Sigmoid colon (tissue), 7 donors: ENCODE results near the gene ZNF646. TPM values are rescaled to one million over a fixed set of nuclear protein-coding genes. Genes with fewer than 3 reads are reported as not detected.

Experiments used
- DNase-seq: peaks from one replicate; pipeline ENCODE4 v3.0.0-alpha.2; 2019
- H3K27ac ChIP-seq, 4 donors: fragments of 200-600 bp; sonication (generic); one replicate each; pipeline ENCODE4 v1.5.1; 2016 to 2019; ENCODE audit warnings: mild to moderate bottlenecking in 1 of 4
- H3K27me3 ChIP-seq, 3 donors: fragments of 200-600 bp; sonication (generic); one replicate each; pipeline ENCODE4 v1.5.1; 2019; ENCODE audit warnings: mild to moderate bottlenecking in 1 of 3
- H3K36me3 ChIP-seq, 4 donors: fragments of 200-600 bp; sonication (generic); one replicate each; pipeline ENCODE4 v1.5.1; 2016 to 2019
- H3K4me1 ChIP-seq, 4 donors: fragments of 200-600 bp; sonication (generic); one replicate each; pipeline ENCODE4 v1.5.1; 2017 to 2019
- H3K4me3 ChIP-seq, 4 donors: fragments of 200-600 bp; sonication (generic); one replicate each; pipeline ENCODE4 v1.5.1; 2017 to 2019; ENCODE audit warnings: mild to moderate bottlenecking in 2 of 4, moderate library complexity in 1 of 4
- H3K9me3 ChIP-seq, 4 donors: fragments of 200-600 bp in 3 of 4; sonication (generic) in 3 of 4; one replicate each; pipeline versions ENCODE4 v1.5.1 to v1.6.1; 2013 to 2019
- EP300 ChIP-seq, 4 donors: sonication (generic); formaldehyde crosslinking; IDR thresholded peaks; one replicate each; pipeline ENCODE4 v1.6.1; 2017; ENCODE audit warnings: antibody characterized with exemption in 4 of 4
- POLR2A ChIP-seq, 2 donors: fragments of 450-650 bp; IDR thresholded peaks; one replicate each; pipeline ENCODE4 v1.6.1; 2016; ENCODE audit warnings: antibody characterized with exemption in 2 of 2, mild to moderate bottlenecking in 2 of 2, moderate library complexity in 2 of 2
- POLR2AphosphoS5 ChIP-seq, 4 donors: sonication (generic); formaldehyde crosslinking; IDR thresholded peaks; one replicate each; pipeline ENCODE4 v1.6.1; 2017; ENCODE audit warnings: antibody characterized with exemption in 4 of 4
- WGBS, 2 donors: extraction: QIAGEN DNeasy Blood & Tissue Kit; methylation state at CpG; one replicate each; pipeline ENCODE4 v1.1.7; 2013; 5-methylcytosine and 5-hydroxymethylcytosine counted together
- intact Hi-C: fragments of 100-400 bp; cut with DNase I; formaldehyde crosslinking; loops from one replicate; pipeline ENCODE4 v1.15.1; 2023
- polyA plus RNA-seq, 3 donors: library from polyadenylated mRNA; stranded (reverse); fragments of 200-250 nt; gene quantifications; one replicate each; pipeline ENCODE4 v1.2.3, GENCODE V29; 2013
- total RNA-seq, 4 donors: library from RNA; depleted of rRNA; stranded (reverse); fragments of >200 nt; gene quantifications; one replicate each; pipeline ENCODE4 v1.1.0, GENCODE V29; 2016
- TF ChIP-seq, protein P1 (sequence below), 4 experiments: fragments of 450-650 bp in 3 of 4; fragments of 200-600 bp in 1 of 4; IDR thresholded peaks; one replicate each; pipeline ENCODE4 v1.5.1; 2016 to 2019; ENCODE audit warnings: antibody characterized with exemption in 4 of 4, mild to moderate bottlenecking in 3 of 4, moderate library complexity in 2 of 4
- donor health status: healthy with polysubstance abuse.
- donor health status: Bipolar disorder and iron deficiency.
- donor health status: healthy.

Gene ZNF646
- total and polyA plus RNA-seq, 7 donors = 1.8 to 15.0 (median 8.3) TPM

DNA sequence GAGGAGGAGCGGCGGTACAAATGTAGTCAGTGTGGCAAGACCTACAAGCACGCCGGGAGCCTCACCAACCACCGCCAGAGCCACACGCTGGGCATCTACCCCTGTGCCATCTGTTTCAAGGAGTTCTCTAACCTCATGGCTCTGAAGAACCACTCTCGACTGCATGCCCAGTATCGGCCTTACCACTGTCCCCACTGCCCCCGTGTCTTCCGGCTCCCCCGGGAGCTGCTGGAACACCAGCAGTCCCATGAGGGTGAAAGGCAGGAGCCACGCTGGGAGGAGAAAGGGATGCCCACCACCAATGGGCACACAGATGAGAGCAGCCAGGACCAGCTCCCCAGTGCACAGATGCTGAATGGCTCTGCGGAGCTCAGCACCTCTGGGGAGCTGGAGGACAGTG lies 2.8 kb downstream of the ZNF646 start:
- Histone ChIP-seq H3K4me1 (peaks cover 0 to 25% (median 22%) of the 10 kb centered on the region in 4 donors), H3K27ac (no peak overlapping the region), H3K36me3 (peaks cover 42 to 59% (median 51%) of the 10 kb centered on the region in 4 donors), H3K9me3 (no peaks in the 10 kb centered on the region), H3K4me3 (no peak overlapping the region), H3K27me3 (no peaks in the 10 kb centered on the region)
- DNase-seq = no peak
- 97% methylated on average over 13 of the region's 13 CpGs for WGBS, 2 donors
- TF ChIP-seq, protein P1, sequence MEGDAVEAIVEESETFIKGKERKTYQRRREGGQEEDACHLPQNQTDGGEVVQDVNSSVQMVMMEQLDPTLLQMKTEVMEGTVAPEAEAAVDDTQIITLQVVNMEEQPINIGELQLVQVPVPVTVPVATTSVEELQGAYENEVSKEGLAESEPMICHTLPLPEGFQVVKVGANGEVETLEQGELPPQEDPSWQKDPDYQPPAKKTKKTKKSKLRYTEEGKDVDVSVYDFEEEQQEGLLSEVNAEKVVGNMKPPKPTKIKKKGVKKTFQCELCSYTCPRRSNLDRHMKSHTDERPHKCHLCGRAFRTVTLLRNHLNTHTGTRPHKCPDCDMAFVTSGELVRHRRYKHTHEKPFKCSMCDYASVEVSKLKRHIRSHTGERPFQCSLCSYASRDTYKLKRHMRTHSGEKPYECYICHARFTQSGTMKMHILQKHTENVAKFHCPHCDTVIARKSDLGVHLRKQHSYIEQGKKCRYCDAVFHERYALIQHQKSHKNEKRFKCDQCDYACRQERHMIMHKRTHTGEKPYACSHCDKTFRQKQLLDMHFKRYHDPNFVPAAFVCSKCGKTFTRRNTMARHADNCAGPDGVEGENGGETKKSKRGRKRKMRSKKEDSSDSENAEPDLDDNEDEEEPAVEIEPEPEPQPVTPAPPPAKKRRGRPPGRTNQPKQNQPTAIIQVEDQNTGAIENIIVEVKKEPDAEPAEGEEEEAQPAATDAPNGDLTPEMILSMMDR (IDR thresholded peaks at IDR 0.05) = no peak
- TF ChIP-seq POLR2A (IDR thresholded peaks at IDR 0.05) (no peak), EP300 (IDR thresholded peaks at IDR 0.05) (no peak)
- intact Hi-C loops = no loop called here

DNA sequence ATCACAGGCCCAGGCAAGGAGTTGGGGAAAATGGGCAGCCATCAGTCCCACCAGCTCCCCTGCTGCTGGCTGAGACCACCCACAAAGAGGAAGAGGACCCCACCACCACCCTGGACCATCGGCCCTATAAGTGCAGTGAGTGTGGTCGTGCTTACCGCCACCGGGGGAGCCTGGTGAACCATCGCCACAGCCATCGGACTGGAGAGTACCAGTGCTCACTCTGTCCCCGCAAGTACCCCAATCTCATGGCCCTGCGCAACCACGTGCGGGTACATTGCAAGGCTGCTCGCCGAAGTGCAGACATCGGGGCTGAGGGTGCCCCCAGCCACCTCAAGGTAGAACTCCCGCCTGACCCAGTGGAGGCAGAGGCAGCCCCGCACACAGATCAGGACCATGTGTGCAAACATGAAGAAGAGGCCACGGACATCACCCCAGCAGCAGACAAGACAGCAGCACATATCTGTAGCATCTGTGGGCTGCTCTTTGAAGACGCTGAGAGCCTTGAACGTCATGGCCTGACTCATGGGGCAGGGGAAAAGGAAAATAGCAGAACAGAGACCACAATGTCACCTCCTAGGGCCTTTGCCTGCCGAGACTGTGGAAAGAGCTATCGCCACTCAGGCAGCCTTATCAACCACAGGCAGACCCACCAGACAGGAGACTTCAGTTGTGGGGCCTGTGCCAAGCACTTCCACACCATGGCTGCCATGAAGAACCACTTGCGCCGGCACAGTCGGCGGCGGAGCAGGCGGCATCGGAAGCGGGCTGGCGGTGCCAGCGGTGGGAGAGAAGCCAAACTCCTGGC lies 3.6 kb downstream of the ZNF646 start:
- Histone ChIP-seq H3K4me1 (peaks cover 0 to 17% (median 14%) of the 10 kb centered on the region in 4 donors), H3K4me3 (no peak overlapping the region), H3K27ac (no peak overlapping the region), H3K9me3 (no peaks in the 10 kb centered on the region), H3K27me3 (no peaks in the 10 kb centered on the region), H3K36me3 (peaks cover 42 to 67% (median 54%) of the 10 kb centered on the region in 4 donors)
- 95 to 96% methylated on average over 30 of the region's 30 CpGs for WGBS, 2 donors
- peak; percentile 59 for DNase-seq
- intact Hi-C loops = no loop called here
- TF ChIP-seq EP300 (IDR thresholded peaks at IDR 0.05) = no peak
- no peak for TF ChIP-seq POLR2A (IDR thresholded peaks at IDR 0.05)
- TF ChIP-seq POLR2AphosphoS5 (IDR thresholded peaks at IDR 0.05) = no peak
- TF ChIP-seq, protein P1 (IDR thresholded peaks at IDR 0.05) = no peak

DNA sequence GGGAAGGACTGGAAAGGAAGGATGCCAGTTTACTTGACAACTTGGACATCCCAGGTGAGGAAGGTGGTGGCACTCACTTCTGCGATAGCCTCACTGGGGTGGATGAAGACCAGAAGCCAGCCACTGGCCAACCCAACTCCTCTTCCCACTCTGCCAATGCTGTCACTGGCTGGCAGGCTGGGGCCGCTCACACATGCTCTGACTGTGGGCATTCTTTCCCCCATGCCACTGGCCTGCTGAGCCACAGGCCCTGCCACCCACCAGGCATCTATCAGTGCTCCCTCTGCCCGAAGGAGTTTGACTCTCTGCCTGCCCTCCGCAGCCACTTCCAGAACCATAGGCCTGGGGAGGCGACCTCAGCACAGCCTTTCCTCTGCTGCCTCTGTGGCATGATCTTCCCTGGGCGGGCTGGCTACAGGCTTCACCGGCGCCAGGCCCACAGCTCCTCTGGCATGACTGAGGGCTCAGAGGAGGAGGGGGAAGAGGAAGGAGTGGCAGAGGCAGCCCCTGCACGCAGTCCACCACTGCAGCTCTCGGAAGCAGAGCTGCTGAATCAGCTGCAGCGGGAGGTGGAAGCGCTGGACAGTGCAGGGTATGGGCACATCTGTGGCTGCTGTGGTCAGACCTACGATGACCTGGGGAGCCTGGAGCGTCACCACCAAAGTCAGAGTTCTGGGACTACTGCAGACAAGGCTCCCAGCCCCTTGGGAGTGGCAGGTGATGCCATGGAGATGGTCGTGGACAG lies 4.5 kb downstream of the ZNF646 start:
- intact Hi-C loops = no loop called here

DNA sequence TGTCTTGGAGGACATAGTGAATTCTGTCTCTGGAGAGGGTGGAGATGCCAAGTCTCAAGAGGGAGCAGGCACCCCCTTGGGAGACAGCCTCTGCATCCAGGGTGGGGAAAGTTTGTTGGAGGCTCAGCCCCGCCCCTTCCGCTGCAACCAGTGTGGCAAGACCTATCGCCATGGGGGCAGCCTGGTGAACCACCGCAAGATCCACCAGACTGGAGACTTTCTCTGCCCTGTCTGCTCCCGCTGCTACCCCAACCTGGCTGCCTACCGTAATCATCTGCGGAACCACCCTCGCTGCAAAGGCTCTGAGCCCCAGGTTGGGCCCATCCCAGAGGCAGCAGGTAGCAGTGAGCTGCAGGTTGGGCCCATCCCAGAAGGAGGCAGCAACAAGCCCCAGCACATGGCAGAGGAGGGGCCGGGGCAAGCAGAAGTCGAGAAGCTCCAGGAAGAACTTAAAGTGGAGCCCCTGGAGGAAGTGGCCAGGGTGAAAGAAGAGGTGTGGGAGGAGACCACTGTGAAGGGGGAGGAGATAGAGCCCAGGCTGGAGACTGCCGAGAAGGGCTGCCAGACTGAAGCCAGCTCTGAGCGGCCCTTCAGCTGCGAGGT lies 5.2 kb downstream of the ZNF646 start:
- TF ChIP-seq, protein P1 (IDR thresholded peaks at IDR 0.05) = no peak
- TF ChIP-seq EP300 (IDR thresholded peaks at IDR 0.05) (no peak), POLR2AphosphoS5 (IDR thresholded peaks at IDR 0.05) (no peak), POLR2A (IDR thresholded peaks at IDR 0.05) (no peak)
- 85 to 93% methylated on average over 13 of the region's 13 CpGs for WGBS, 2 donors

More for the DNA sequence above, 4.5 kb downstream of the ZNF646 start:
- Histone ChIP-seq H3K9me3 (no peaks in the 10 kb centered on the region), H3K36me3 (peaks cover 47 to 77% (median 55%) of the 10 kb centered on the region in 4 donors), H3K4me3 (no peak overlapping the region), H3K4me1 (peaks cover 0 to 15% (median 12%) of the 10 kb centered on the region in 4 donors), H3K27me3 (no peaks in the 10 kb centered on the region), H3K27ac (no peak overlapping the region)
- TF ChIP-seq POLR2AphosphoS5 (IDR thresholded peaks at IDR 0.05) (no peak), EP300 (IDR thresholded peaks at IDR 0.05) (no peak), POLR2A (IDR thresholded peaks at IDR 0.05) (no peak)
- TF ChIP-seq, protein P1 (IDR thresholded peaks at IDR 0.05) = no peak
- peak; percentile 59 for DNase-seq
- WGBS, 2 donors = 94 to 95% methylated on average over 15 of the region's 15 CpGs

More for the DNA sequence above, 5.2 kb downstream of the ZNF646 start:
- peaks cover 0 to 15% (median 12%) of the 10 kb centered on the region in 4 donors for H3K4me1 ChIP-seq
- H3K27me3 ChIP-seq = no peaks in the 10 kb centered on the region
- no peak overlapping the region for H3K27ac ChIP-seq
- intact Hi-C loops = no loop called here
- no peak for DNase-seq
- no peak overlapping the region for H3K4me3 ChIP-seq
- no peaks in the 10 kb centered on the region for H3K9me3 ChIP-seq
- H3K36me3 ChIP-seq = peaks cover 49 to 84% (median 55%) of the 10 kb centered on the region in 4 donors
